Mucosa of rectum (tissue), 2 donors: ENCODE results near the gene ZER1.
"Not testable (repeated sequence)": the region's sequence is repeated elsewhere in the genome, so short reads cannot be mapped to it uniquely, and the experiment has no call there.

ENCODE experiments used
- H3K27ac ChIP-seq, 2 donors: one replicate each; pipeline ENCODE4 v1.7.0; 2013; ENCODE audit warnings: inconsistent platforms in 2 of 2, low read depth in 2 of 2, low read length in 2 of 2
- H3K27me3 ChIP-seq, 2 donors: one replicate each; pipeline ENCODE4 v1.7.0; 2013; ENCODE audit warnings: low read length in 2 of 2; ENCODE audit not compliant: control insufficient read depth in 2 of 2, insufficient read depth in 2 of 2
- H3K36me3 ChIP-seq, 2 donors: one replicate each; pipeline ENCODE4 v1.7.0; 2013; ENCODE audit warnings: low read length in 2 of 2; ENCODE audit not compliant: control insufficient read depth in 2 of 2, insufficient read depth in 2 of 2
- H3K4me1 ChIP-seq, 2 donors: one replicate each; pipeline ENCODE4 v1.7.0; 2013; ENCODE audit warnings: low read length in 2 of 2, mild to moderate bottlenecking in 1 of 2; ENCODE audit not compliant: control insufficient read depth in 2 of 2, insufficient read depth in 2 of 2
- H3K4me3 ChIP-seq, 2 donors: one replicate each; pipeline ENCODE4 v1.7.0; 2013; ENCODE audit warnings: low read length in 2 of 2
- H3K9ac ChIP-seq, 2 donors: one replicate each; pipeline ENCODE4 v1.7.0; 2013; ENCODE audit warnings: low read length in 2 of 2, low read depth in 1 of 2, mild to moderate bottlenecking in 1 of 2
- H3K9me3 ChIP-seq, 2 donors: one replicate each; pipeline ENCODE4 v1.7.0; 2013; ENCODE audit warnings: low read length in 2 of 2; ENCODE audit not compliant: control insufficient read depth in 2 of 2
- donor health status: healthy.
- donor health status: Normal muscosa, but diverticular disease.

The ZER1 gene

DNA sequence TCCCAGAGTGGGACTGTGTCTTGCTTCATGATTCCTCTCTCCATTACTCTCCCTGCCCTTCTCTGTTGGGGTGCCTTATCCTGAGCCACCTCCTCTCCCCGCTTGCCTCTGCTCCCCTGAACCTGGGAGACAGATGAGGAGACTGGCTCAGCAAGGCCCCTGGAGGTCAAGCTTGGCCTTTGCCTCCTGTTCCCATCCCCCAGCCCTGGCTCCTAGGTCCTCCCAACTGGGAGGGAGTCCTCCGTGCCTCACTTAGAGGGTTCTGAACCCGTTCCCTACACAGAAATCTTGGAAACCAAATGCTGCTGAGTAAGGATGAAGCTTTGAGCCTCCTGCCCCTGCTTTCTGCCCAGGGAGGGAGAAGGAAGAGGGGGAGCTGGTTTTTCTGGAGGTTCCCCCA is 36.8 kb upstream of the ZER1 start:
- H3K4me3 ChIP-seq: no peak overlapping the region
- no peak overlapping the region for H3K9ac ChIP-seq
- H3K36me3 ChIP-seq: peaks cover 36 to 37% of the 10 kb centered on the region in 2 donors
- no peak overlapping the region for H3K27ac ChIP-seq
- H3K9me3 ChIP-seq: no peaks in the 10 kb centered on the region
- no peaks in the 10 kb centered on the region for H3K4me1 ChIP-seq
- H3K27me3 ChIP-seq: no peaks in the 10 kb centered on the region

DNA sequence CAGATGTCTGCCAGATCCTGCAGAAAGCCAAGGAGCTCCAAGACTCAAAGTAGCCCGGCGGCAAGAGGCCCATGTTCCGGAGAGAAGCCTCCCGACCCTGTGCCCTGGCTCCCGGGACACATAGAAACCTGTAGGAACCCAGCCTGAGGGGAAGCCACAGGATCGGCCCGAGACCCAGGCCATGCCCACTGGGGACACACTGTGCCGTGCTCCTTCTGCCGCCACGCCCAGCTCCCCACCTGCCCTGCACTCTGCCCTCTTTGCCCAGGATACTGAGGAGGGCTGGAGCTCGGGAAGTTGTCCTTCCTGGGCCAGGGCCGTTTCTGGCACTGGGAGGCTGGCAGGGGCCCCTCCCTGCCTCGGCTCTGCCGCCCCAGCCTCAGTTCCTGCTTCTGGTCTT is 36.1 kb upstream of the ZER1 start:
- H3K9me3 ChIP-seq: no peaks in the 10 kb centered on the region
- no peaks in the 10 kb centered on the region for H3K4me1 ChIP-seq
- no peak overlapping the region for H3K4me3 ChIP-seq
- peaks cover 43 to 45% of the 10 kb centered on the region in 2 donors for H3K36me3 ChIP-seq
- no peaks in the 10 kb centered on the region for H3K27me3 ChIP-seq
- no peak overlapping the region for H3K9ac ChIP-seq
- no peak overlapping the region for H3K27ac ChIP-seq

DNA sequence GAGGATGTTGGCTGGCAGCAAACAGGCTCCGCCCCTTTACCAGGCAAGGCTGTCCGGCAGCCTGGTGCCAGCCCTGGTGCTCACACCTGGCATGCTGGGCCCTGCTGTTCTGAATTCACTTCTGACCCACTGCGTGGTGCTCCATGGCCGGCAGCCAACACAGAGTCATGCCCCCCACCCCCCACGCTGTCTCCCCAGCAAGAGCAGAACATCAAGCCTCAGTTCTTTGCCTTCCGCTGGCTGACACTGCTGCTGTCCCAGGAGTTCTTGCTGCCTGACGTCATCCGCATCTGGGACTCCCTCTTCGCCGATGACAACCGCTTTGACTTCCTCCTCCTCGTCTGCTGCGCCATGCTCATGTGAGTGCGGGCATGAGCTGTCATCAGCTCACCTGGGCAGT is 33.9 kb upstream of the ZER1 start:
- no peak overlapping the region for H3K27ac ChIP-seq
- H3K9ac ChIP-seq: no peak overlapping the region
- H3K9me3 ChIP-seq: no peaks in the 10 kb centered on the region
- H3K27me3 ChIP-seq: no peaks in the 10 kb centered on the region
- no peak overlapping the region for H3K4me3 ChIP-seq
- no peaks in the 10 kb centered on the region for H3K4me1 ChIP-seq
- peaks cover 49 to 56% of the 10 kb centered on the region in 2 donors for H3K36me3 ChIP-seq

DNA sequence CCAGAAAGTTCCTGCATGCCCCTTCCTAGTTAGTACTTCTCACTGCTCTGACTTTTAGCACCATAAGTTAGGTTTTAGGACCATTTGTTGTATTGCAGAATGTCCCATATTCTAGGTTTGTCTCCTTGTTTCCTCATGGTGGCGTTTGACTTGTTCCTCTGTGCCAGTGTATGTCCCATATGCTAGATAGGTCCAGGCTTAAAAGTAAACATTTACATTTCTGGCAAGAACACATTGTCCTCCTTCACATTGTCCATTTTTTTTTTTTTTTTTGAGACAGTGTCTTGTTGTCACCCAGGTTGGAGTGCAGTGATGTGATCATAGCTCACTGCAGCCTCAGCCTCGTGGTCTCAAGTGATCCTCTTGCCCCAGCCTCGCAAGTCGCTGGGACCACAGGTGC is 30.8 kb upstream of the ZER1 start:
- Histone ChIP-seq H3K27ac (no peak overlapping the region), H3K9ac (no peak overlapping the region), H3K4me3 (no peak overlapping the region), H3K27me3 (no peaks in the 10 kb centered on the region), H3K9me3 (no peaks in the 10 kb centered on the region), H3K36me3 (peaks cover 54 to 66% of the 10 kb centered on the region in 2 donors), H3K4me1 (no peaks in the 10 kb centered on the region)

DNA sequence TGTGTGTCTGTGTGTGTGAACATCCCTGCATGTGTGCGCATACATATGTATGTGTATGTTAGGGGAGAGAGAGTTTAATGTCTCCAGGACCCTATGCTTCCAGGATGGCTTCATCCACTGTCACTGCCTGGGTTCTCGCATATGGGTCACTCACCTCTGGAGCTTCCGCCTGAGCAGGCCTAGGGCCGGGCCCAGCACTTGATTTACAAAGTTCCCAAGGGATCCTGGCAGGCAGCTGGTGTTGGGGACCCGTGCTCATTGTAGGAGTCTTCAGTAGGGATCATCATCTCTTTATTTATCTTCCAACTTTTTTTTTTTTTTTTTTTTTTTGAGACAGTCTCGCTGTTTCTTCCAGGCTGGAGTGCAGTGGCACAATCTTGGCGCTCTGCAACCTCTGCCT is 28.3 kb upstream of the ZER1 start:
- Histone ChIP-seq H3K9ac (no peak overlapping the region), H3K27ac (no peak overlapping the region), H3K4me3 (no peak overlapping the region), H3K27me3 (no peaks in the 10 kb centered on the region), H3K36me3 (peaks cover 43 to 59% of the 10 kb centered on the region in 2 donors), H3K9me3 (no peaks in the 10 kb centered on the region), H3K4me1 (no peaks in the 10 kb centered on the region)

DNA sequence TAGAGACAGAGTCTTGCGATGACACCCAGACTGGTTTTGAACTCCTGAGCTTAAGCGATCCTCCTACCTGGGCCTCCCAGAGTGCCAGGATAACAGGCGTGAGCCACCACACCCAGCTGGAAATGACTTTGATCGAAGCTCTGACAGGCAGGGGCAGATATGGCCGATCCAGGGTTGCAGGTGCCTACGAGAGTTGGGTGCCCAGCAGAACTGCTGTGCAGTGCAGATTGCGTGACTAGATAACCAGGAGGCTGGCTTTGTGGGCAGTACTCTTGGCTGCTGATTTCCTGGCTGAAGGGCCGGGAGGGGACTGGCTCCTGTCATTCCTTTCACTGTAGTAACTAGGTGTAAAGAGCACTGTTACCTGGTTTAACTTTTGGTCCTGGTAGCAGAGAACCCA is 27.2 kb upstream of the ZER1 start:
- no peak overlapping the region for H3K4me3 ChIP-seq
- H3K27me3 ChIP-seq: no peaks in the 10 kb centered on the region
- no peak overlapping the region for H3K27ac ChIP-seq
- no peaks in the 10 kb centered on the region for H3K9me3 ChIP-seq
- H3K9ac ChIP-seq: no peak overlapping the region
- peaks cover 41 to 60% of the 10 kb centered on the region in 2 donors for H3K36me3 ChIP-seq
- no peaks in the 10 kb centered on the region for H3K4me1 ChIP-seq

DNA sequence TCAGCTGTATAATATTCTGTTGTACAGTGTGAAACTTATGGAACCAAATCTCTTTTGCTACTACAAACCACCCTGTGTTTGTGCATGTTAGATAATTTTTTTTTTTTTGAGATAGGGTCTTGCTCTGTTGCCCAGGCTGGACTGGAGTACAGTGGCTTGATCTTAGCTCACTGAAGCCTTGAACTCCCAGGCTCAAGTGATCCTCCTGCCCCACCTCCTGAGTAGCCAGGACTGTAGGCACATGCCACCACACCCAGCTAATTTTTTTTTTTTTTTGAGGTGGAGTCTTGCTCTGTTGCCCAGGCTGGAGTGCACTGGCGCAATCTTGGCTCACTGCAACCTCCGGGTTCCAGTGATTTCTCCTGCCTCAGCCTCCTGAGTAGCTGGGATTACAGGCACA is 23.2 kb upstream of the ZER1 start:
- H3K27ac ChIP-seq, H3K27me3 ChIP-seq, H3K9ac ChIP-seq, H3K9me3 ChIP-seq, H3K4me1 ChIP-seq, H3K4me3 ChIP-seq: not testable (repeated sequence)
- peaks cover 46 to 70% of the 10 kb centered on the region in 2 donors for H3K36me3 ChIP-seq

DNA sequence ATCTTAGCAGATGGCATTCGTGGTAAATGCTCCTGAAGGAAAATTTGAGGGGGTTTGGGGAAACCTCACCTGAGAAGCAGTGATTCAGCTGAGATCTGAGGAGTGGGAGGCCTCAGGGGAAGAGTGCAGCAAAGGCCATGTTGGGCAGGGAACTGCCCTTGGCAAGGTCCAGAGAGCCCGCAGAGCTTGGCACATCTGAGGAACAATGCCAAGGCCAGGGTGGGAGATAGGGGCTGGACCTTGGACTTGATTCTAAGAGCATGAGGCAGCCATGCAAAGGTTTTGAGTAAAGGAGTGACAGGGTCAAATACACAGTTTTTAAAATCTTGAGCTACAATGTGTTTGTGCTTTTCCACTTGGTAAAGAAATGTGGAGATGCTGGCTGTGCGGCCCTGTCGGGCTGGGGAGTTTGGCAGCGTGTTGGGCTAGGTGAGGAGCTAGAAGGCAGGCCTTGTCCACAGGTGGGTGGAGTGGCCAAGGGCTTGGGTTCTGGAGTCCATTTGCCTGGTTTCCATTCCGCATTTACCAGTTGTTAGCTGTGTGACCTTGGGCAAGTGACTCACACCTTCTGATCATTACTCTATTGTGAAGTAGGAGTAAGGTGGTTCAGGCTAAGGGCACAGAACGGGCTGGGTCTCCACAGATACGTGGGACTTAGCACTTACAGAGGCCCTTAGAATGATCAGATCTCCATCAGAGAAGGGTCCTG is 21.4 kb upstream of the ZER1 start:
- peaks cover 37 to 55% of the 10 kb centered on the region in 2 donors for H3K36me3 ChIP-seq
- no peak overlapping the region for H3K4me3 ChIP-seq
- no peaks in the 10 kb centered on the region for H3K9me3 ChIP-seq
- no peak overlapping the region for H3K9ac ChIP-seq
- no peaks in the 10 kb centered on the region for H3K27me3 ChIP-seq
- no peak overlapping the region for H3K27ac ChIP-seq
- peaks cover 2 to 7% of the 10 kb centered on the region in 2 donors for H3K4me1 ChIP-seq

DNA sequence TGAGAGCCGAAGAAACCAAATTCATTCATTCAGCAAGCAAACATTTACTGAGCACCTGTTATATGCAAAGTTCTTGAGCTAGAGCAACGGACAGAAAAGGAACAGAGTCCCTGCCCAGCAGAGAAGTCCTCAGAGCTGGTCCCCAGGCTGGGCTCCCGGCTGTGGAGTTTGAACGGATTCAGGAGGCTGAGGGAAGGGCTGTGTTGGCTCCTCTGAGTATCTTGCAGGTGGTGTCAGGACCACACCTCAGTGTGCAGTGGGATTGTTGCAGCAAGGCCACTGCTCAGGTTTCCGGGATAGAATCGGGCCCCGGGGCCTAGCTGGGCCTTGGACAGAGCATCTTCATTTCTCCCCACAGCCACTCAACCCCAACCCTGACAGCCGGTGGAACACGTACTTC is 20.4 kb upstream of the ZER1 start:
- Histone ChIP-seq H3K9ac (no peak overlapping the region), H3K4me1 (peaks cover 8 to 11% of the 10 kb centered on the region in 2 donors), H3K27ac (no peak overlapping the region), H3K4me3 (no peak overlapping the region), H3K36me3 (peaks cover 31 to 49% of the 10 kb centered on the region in 2 donors), H3K9me3 (no peaks in the 10 kb centered on the region), H3K27me3 (no peaks in the 10 kb centered on the region)

DNA sequence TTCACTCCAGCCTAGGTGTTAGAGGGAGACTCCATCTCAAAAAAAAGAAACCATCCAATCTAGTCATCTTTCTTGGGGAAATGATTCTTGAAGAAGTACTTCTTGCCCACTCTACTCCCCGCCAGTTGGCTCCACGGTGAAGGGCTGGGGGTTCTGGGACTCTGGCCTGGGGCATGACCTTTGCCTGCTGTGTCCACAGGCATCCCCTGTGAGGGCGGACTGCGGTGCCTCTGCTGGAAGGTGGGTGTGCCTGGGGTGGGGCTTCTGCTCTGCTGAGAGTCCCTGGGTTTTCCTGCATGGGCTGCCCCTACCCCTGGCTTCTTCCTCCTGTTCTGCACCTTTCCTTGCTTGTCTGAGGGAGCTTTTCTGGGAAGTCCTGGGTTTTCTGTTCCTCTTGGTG is 18.8 kb upstream of the ZER1 start:
- Histone ChIP-seq H3K36me3 (peaks cover 28 to 42% of the 10 kb centered on the region in 2 donors), H3K27ac (no peak overlapping the region), H3K4me1 (peaks cover 8 to 14% of the 10 kb centered on the region in 2 donors), H3K4me3 (no peak overlapping the region), H3K27me3 (no peaks in the 10 kb centered on the region), H3K9ac (no peak overlapping the region), H3K9me3 (no peaks in the 10 kb centered on the region)
